A549 (cell line): ENCODE data around the gene RNASEH1. TPM values are rescaled to one million over a fixed set of nuclear protein-coding genes. Genes with fewer than 3 reads are reported as not detected.

ENCODE experiments used
- ATAC-seq, 2 experiments: fragments of 200-7000 bp in 1 of 2; fragments of >200 bp in 1 of 2; cut with Nextera tagmentation in 1 of 2; cut with Tn5 transposase in 1 of 2; 3 replicates each; pipeline versions ENCODE4 v1.8.0 to v1.9.1; 2018 to 2020; ENCODE audit warnings: mild to moderate bottlenecking in 1 of 2, moderate library complexity in 1 of 2
- CTCF ChIA-PET: fragments of 300-600 bp; sonication (Branson Sonifier 250); formaldehyde crosslinking; extraction: SDS; loops from one replicate; lab custom pipeline; 2021; ENCODE audit warnings: antibody characterized with exemption, inconsistent platforms; lab: Yijun Ruan, JAX
- POLR2A ChIA-PET: fragments of 350-600 bp; formaldehyde crosslinking; extraction: SDS; loops from one replicate; lab custom pipeline; 2021; ENCODE audit warnings: antibody characterized with exemption, inconsistent platforms; lab: Yijun Ruan, JAX
- DNase-seq, 2 experiments: peaks; one replicate each; pipeline versions ENCODE4 v3.0.0 to v3.0.0-alpha.2; 2011 to 2016; ENCODE audit warnings: low read depth in 1 of 2, low spot score in 1 of 2
- FAIRE-seq: peaks from 2 replicates; lab custom pipeline; 2011; peaks lifted over from hg19 to GRCh38; lab: Jason Lieb, UNC
- H3K27ac ChIP-seq, 2 experiments: fragments of >200 bp; sonication (Bioruptor Twin); formaldehyde crosslinking; 3 replicates each; pipeline ENCODE4 v1.5.1; 2016 to 2017
- H3K4me1 ChIP-seq: fragments of >200 bp; sonication (Bioruptor Twin); formaldehyde crosslinking; 3 replicates; pipeline ENCODE4 v1.6.1; 2016
- H3K4me2 ChIP-seq: fragments of >200 bp; sonication (Bioruptor Twin); formaldehyde crosslinking; 3 replicates; pipeline ENCODE4 v1.6.1; 2016
- H3K4me3 ChIP-seq: fragments of >200 bp; sonication (Bioruptor Twin); formaldehyde crosslinking; 3 replicates; pipeline ENCODE4 v1.5.1; 2016
- H3K9me3 ChIP-seq: fragments of >200 bp; sonication (Bioruptor Twin); formaldehyde crosslinking; 3 replicates; pipeline ENCODE4 v1.6.1; 2016
- BHLHE40 ChIP-seq: IDR thresholded peaks from 2 replicates; pipeline ENCODE4 v1.6.1; 2012; ENCODE audit warnings: low read depth, low read length, inconsistent platforms
- CEBPB ChIP-seq, 2 experiments: fragments of >200 bp in 1 of 2; sonication (Bioruptor Twin) in 1 of 2; formaldehyde crosslinking in 1 of 2; IDR thresholded peaks; 2 replicates each; pipeline ENCODE4 v1.6.1; 2012 to 2016
- CTCF ChIP-seq: fragments of >200 bp; sonication (Bioruptor Twin); formaldehyde crosslinking; IDR thresholded peaks from 3 replicates; pipeline ENCODE4 v1.5.1; 2016
- EHMT2 ChIP-seq: fragments of 200-600 bp; sonication (generic); IDR thresholded peaks from 2 replicates; pipeline ENCODE4 v1.6.1; 2016; ENCODE audit warnings: antibody characterized with exemption, low read depth, mild to moderate bottlenecking, moderate library complexity
- ESRRA ChIP-seq: fragments of 150-350 bp; IDR thresholded peaks from 2 replicates; pipeline ENCODE4 v1.6.1; 2014; ENCODE audit warnings: mild to moderate bottlenecking, low read length, borderline replicate concordance
- FOSL2 ChIP-seq, 2 experiments: fragments of 450-650 bp in 1 of 2; fragments of >200 bp in 1 of 2; sonication (Bioruptor Twin) in 1 of 2; formaldehyde crosslinking; IDR thresholded peaks; 2 replicates each; pipeline versions ENCODE4 v1.5.0 to v1.6.1; 2016 to 2020; ENCODE audit warnings: mild to moderate bottlenecking in 1 of 2, moderate library complexity in 1 of 2
- FOXS1 ChIP-seq: fragments of 250-450 bp; sonication (Bioruptor Pico); IDR thresholded peaks from 2 replicates; pipeline ENCODE4 v1.5.0; 2020; ENCODE audit warnings: mild to moderate bottlenecking, moderate library complexity
- GATA3 ChIP-seq: IDR thresholded peaks from 2 replicates; pipeline ENCODE4 v1.6.1; 2012; ENCODE audit warnings: borderline replicate concordance
- HEYL ChIP-seq: fragments of 250-450 bp; sonication (Bioruptor Pico); IDR thresholded peaks from 2 replicates; pipeline ENCODE4 v1.8.0; 2021; ENCODE audit warnings: mild to moderate bottlenecking, moderate library complexity
- HOXB13 ChIP-seq: fragments of 250-450 bp; sonication (Bioruptor Pico); IDR thresholded peaks from 2 replicates; pipeline ENCODE4 v1.5.0; 2020; ENCODE audit warnings: low read depth, mild to moderate bottlenecking, moderate library complexity
- HOXB5 ChIP-seq: fragments of 250-450 bp; sonication (Bioruptor Pico); IDR thresholded peaks from 2 replicates; pipeline ENCODE4 v1.5.0; 2020; ENCODE audit warnings: mild to moderate bottlenecking, moderate library complexity
- JUNB ChIP-seq: fragments of >200 bp; sonication (Bioruptor Twin); formaldehyde crosslinking; IDR thresholded peaks from 2 replicates; pipeline ENCODE4 v1.6.1; 2016
- MAX ChIP-seq: IDR thresholded peaks from 2 replicates; pipeline ENCODE4 v1.6.1; 2012
- MAZ ChIP-seq: fragments of 150-350 bp; IDR thresholded peaks from 2 replicates; pipeline ENCODE4 v1.6.1; 2014; ENCODE audit warnings: antibody characterized with exemption, low read depth, low read length, borderline replicate concordance
- NR3C1 ChIP-seq: fragments of >200 bp; sonication (Bioruptor Twin); formaldehyde crosslinking; IDR thresholded peaks from 3 replicates; pipeline ENCODE4 v1.6.1; 2017
- PBX3 ChIP-seq: IDR thresholded peaks from 2 replicates; pipeline ENCODE4 v1.6.1; 2012
- PHF8 ChIP-seq: fragments of 200-600 bp; sonication (generic); IDR thresholded peaks from 2 replicates; pipeline ENCODE4 v1.6.1; 2016; ENCODE audit warnings: low read depth, mild to moderate bottlenecking, antibody characterized with exemption, moderate library complexity, borderline replicate concordance
- POLR2A ChIP-seq: IDR thresholded peaks from 2 replicates; pipeline ENCODE4 v1.6.1; 2012; ENCODE audit warnings: mild to moderate bottlenecking, low read length
- POLR2AphosphoS2 ChIP-seq: conservative IDR thresholded peaks from 2 replicates; pipeline ENCODE4 v1.6.1; 2012; ENCODE audit warnings: low read length, improper control_type of control experiment, inconsistent platforms
- RAD21 ChIP-seq, 2 experiments: fragments of >200 bp in 1 of 2; sonication (Bioruptor Twin) in 1 of 2; formaldehyde crosslinking in 1 of 2; IDR thresholded peaks in 1 of 2; conservative IDR thresholded peaks in 1 of 2; 2 replicates in 1 of 2; 3 replicates in 1 of 2; pipeline ENCODE4 v1.6.1; 2012 to 2018; ENCODE audit warnings: inconsistent platforms in 1 of 2
- RARB ChIP-seq: fragments of 250-450 bp; sonication (Bioruptor Pico); IDR thresholded peaks from 2 replicates; pipeline ENCODE4 v1.8.0; 2021; ENCODE audit warnings: mild to moderate bottlenecking, moderate library complexity
- RCOR1 ChIP-seq: fragments of 150-350 bp; IDR thresholded peaks from 2 replicates; pipeline ENCODE4 v1.6.1; 2014; ENCODE audit warnings: antibody characterized with exemption, low read length, low read depth
- SMC3 ChIP-seq: fragments of >200 bp; sonication (Bioruptor Twin); formaldehyde crosslinking; IDR thresholded peaks from 3 replicates; pipeline ENCODE4 v1.6.1; 2018; ENCODE audit warnings: inconsistent platforms
- TFCP2L1 ChIP-seq: fragments of 250-450 bp; sonication (Bioruptor Pico); IDR thresholded peaks from 2 replicates; pipeline ENCODE4 v1.5.0; 2021; ENCODE audit warnings: mild to moderate bottlenecking
- USF2 ChIP-seq: fragments of 450-650 bp; IDR thresholded peaks from 2 replicates; pipeline ENCODE4 v1.6.1; 2014; ENCODE audit warnings: antibody characterized with exemption
- ZFP36 ChIP-seq: fragments of 450-650 bp; IDR thresholded peaks from 2 replicates; pipeline ENCODE4 v1.6.1; 2014; ENCODE audit warnings: borderline replicate concordance; ENCODE audit not compliant: partially characterized antibody
- WGBS: methylation state at CpG from one replicate; pipeline ENCODE4 v1.1.6; 2017; ENCODE audit errors: missing lambda C conversion rate; 5-methylcytosine and 5-hydroxymethylcytosine counted together
- polyA plus RNA-seq, 4 experiments: library from polyadenylated mRNA; depleted of rRNA in 3 of 4; stranded (reverse); fragments of >200 nt; fragmentation: RNase III in 1 of 4; extraction: RNeasy Plus Mini Kit Qiagen cat#74134 plus additional on column Dnase treatment in 1 of 4; gene quantifications; 2 replicates in 3 of 4; 3 replicates in 1 of 4; pipeline ENCODE4 v1.2.3, GENCODE V29; 2011 to 2017
- TF ChIP-seq, protein P1 (sequence below): IDR thresholded peaks from 2 replicates; pipeline ENCODE4 v1.6.1; 2012; ENCODE audit warnings: low read depth, borderline replicate concordance

The RNASEH1 gene
- polyA plus RNA-seq, 2 of the 4 experiments (the other 2 are of a cell fraction) = 54.3 to 55.3 TPM

GRCh38 chr2:3589086-3589485 is 31.0 kb upstream of the RNASEH1 start:
- no peak for DNase-seq
- H3K9me3 ChIP-seq = no peaks in the 10 kb centered on the region
- no peak for ATAC-seq
- peaks cover 37% of the 10 kb centered on the region for H3K4me1 ChIP-seq
- H3K27ac ChIP-seq = no peak overlapping the region
- ChIA-PET CTCF (no interaction called here), POLR2A (no interaction called here)
- 82% methylated on average over 11 of the region's 11 CpGs for WGBS
- H3K4me3 ChIP-seq = no peak overlapping the region
- TF ChIP-seq MAZ = no peak
- TF ChIP-seq HEYL = no peak
- no peak for TF ChIP-seq SMC3
- no peak for TF ChIP-seq RAD21 (conservative IDR thresholded peaks at IDR 0.05 in 1 of 2, IDR thresholded peaks at IDR 0.05 in 1 of 2)
- TF ChIP-seq HOXB13 (CRISPR knock-in tag) = no peak
- no peak for TF ChIP-seq FOXS1
- no peak for TF ChIP-seq CEBPB (IDR thresholded peaks at IDR 0.05)
- TF ChIP-seq ZFP36 = no peak
- no peak for TF ChIP-seq HOXB5 (CRISPR knock-in tag)
- TF ChIP-seq RARB (CRISPR knock-in tag) = no peak
- no peak for TF ChIP-seq PHF8
- TF ChIP-seq PBX3 = no peak
- no peak for TF ChIP-seq NR3C1
- no peak overlapping the region for H3K4me2 ChIP-seq
- FAIRE-seq = no peak

DNA sequence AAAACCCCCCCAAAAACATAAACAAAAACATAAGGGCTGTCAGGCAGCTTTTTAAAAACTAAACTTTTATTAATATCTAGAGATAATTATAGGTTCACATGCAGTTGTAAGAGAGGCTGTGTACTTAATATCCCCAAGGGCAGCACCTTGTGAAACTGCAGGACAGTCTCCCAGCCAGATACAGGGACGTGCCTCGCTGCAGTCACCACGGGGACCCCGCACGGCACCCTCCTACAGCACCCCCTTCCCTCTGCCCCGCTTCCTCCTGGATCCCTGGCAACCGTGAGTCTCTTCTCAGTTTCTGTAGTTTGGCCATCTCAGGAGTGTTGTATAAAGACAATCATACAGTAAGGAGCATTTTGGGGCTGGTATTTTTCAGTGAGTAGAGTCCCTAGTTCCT is 30.0 kb upstream of the RNASEH1 start:
- DNase-seq (no peak), ATAC-seq (no peak), FAIRE-seq (no peak)
- no peaks in the 10 kb centered on the region for H3K9me3 ChIP-seq
- no peak overlapping the region for H3K4me3 ChIP-seq
- CTCF ChIA-PET = interaction anchor here (0.6 to 1.1 kb wide), 3 partner anchors 13 to 64 kb away, joined by 3 to 4 read pairs (median 3); partner anchors contain the start of gene RNASEH1
- peak overlapping the region in 1 of 2 experiments; percentile 3; a peak in 1 of 6 replicates for H3K27ac ChIP-seq
- 92% methylated on average over 7 of the region's 7 CpGs for WGBS
- peaks cover 37% of the 10 kb centered on the region for H3K4me1 ChIP-seq
- H3K4me2 ChIP-seq = no peak overlapping the region
- POLR2A ChIA-PET = interaction anchor here (1.2 to 1.5 kb wide), 2 partner anchors 30 to 70 kb away, joined by 3 to 10 read pairs; partner anchors contain the start of gene RNASEH1
- TF ChIP-seq HOXB13 (CRISPR knock-in tag) (no peak), GATA3 (no peak), PBX3 (no peak), HEYL (no peak), MAZ (no peak), POLR2AphosphoS2 (no peak), SMC3 (no peak), TFCP2L1 (CRISPR knock-in tag) (no peak), CTCF (no peak), RCOR1 (no peak), POLR2A (no peak), EHMT2 (no peak), ESRRA (no peak), FOSL2 (IDR thresholded peaks at IDR 0.05) (no peak), FOSL2 (CRISPR knock-in tag; IDR thresholded peaks at IDR 0.05) (no peak), BHLHE40 (no peak), USF2 (no peak), JUNB (no peak), MAX (no peak)
- TF ChIP-seq, protein P1, sequence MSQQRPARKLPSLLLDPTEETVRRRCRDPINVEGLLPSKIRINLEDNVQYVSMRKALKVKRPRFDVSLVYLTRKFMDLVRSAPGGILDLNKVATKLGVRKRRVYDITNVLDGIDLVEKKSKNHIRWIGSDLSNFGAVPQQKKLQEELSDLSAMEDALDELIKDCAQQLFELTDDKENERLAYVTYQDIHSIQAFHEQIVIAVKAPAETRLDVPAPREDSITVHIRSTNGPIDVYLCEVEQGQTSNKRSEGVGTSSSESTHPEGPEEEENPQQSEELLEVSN = no peak
